Osteoblast (primary cell): ENCODE results near the gene OTOGL. TPM values are rescaled to one million over a fixed set of nuclear protein-coding genes. Genes with fewer than 3 reads are reported as not detected.

ENCODE experiments used
- DNase-seq: peaks from one replicate; pipeline ENCODE4 v3.0.0; 2011; ENCODE audit warnings: low spot score, mixed read lengths; ENCODE audit not compliant: insufficient read length; ENCODE audit errors: missing footprints
- H2AFZ ChIP-seq: 2 replicates; pipeline ENCODE4 v1.6.0; 2011; ENCODE audit warnings: mild to moderate bottlenecking, low read length
- H3K27ac ChIP-seq: 2 replicates; pipeline ENCODE4 v1.5.1; 2011; ENCODE audit warnings: mild to moderate bottlenecking, low read depth, low read length, moderate library complexity
- H3K27me3 ChIP-seq: 2 replicates; pipeline ENCODE4 v1.6.0; 2012; ENCODE audit warnings: mild to moderate bottlenecking, control low read depth, inconsistent platforms, low read length, moderate library complexity; ENCODE audit not compliant: insufficient read depth
- H3K36me3 ChIP-seq: 2 replicates; pipeline ENCODE4 v1.5.1; 2011; ENCODE audit warnings: mild to moderate bottlenecking, low read length, control low read depth, moderate library complexity; ENCODE audit not compliant: insufficient read depth
- H3K4me1 ChIP-seq: 2 replicates; pipeline ENCODE4 v1.5.1; 2011; ENCODE audit warnings: mild to moderate bottlenecking, low read length, control low read depth, moderate library complexity; ENCODE audit not compliant: insufficient read depth
- H3K4me2 ChIP-seq: 2 replicates; pipeline ENCODE4 v1.6.0; 2011; ENCODE audit warnings: mild to moderate bottlenecking, low read length; ENCODE audit not compliant: insufficient read depth
- H3K4me3 ChIP-seq: fragments of 200-600 bp; sonication (generic); 3 replicates; pipeline ENCODE4 v1.5.1; 2012; ENCODE audit warnings: mild to moderate bottlenecking, low read length, inconsistent platforms; ENCODE audit not compliant: insufficient read depth
- H3K79me2 ChIP-seq: 2 replicates; pipeline ENCODE4 v1.6.0; 2012; ENCODE audit warnings: mild to moderate bottlenecking, low read length, control low read depth, inconsistent platforms; ENCODE audit not compliant: insufficient read depth
- H3K9me3 ChIP-seq: 2 replicates; pipeline ENCODE4 v1.5.1; 2011; ENCODE audit warnings: low read depth, low read length, control low read depth
- H4K20me1 ChIP-seq: 2 replicates; pipeline ENCODE4 v1.6.0; 2012; ENCODE audit warnings: mild to moderate bottlenecking, low read length, control low read depth; ENCODE audit not compliant: insufficient read depth
- CTCF ChIP-seq: IDR thresholded peaks from 2 replicates; pipeline ENCODE4 v1.5.1; 2011; ENCODE audit warnings: mild to moderate bottlenecking, low read depth, low read length, moderate library complexity; ENCODE audit errors: extremely low read depth
- total RNA-seq: library from RNA; depleted of rRNA; stranded (reverse); fragments of >200 nt; gene quantifications from 2 replicates; pipeline ENCODE4 v1.2.3, GENCODE V29; 2012

Gene OTOGL
- total RNA-seq, 1 donor = 0.36 TPM

GRCh38 chr12:80359703-80360102, 260.4 kb downstream of the OTOGL start:
- no peak overlapping the region for H3K4me2 ChIP-seq
- no peak overlapping the region for H3K27ac ChIP-seq
- no peak overlapping the region for H3K4me3 ChIP-seq
- no peaks in the 10 kb centered on the region for H3K79me2 ChIP-seq
- no peak overlapping the region for H2AFZ ChIP-seq
- peaks cover 5% of the 10 kb centered on the region for H3K4me1 ChIP-seq
- H3K9me3 ChIP-seq = no peaks in the 10 kb centered on the region
- H3K36me3 ChIP-seq = no peaks in the 10 kb centered on the region
- H4K20me1 ChIP-seq = no peaks in the 10 kb centered on the region
- H3K27me3 ChIP-seq = no peaks in the 10 kb centered on the region
- TF ChIP-seq CTCF = no peak
- no peak for DNase-seq

- no peak overlapping the region for H3K27ac ChIP-seq
- DNase-seq = no peak
- no peaks in the 10 kb centered on the region for H3K79me2 ChIP-seq
- H3K9me3 ChIP-seq = no peaks in the 10 kb centered on the region
- H3K4me2 ChIP-seq = no peak overlapping the region
- no peaks in the 10 kb centered on the region for H4K20me1 ChIP-seq
- H3K27me3 ChIP-seq = no peaks in the 10 kb centered on the region
- no peaks in the 10 kb centered on the region for H3K4me1 ChIP-seq
- TF ChIP-seq CTCF = no peak
- no peak overlapping the region for H3K4me3 ChIP-seq
- no peak overlapping the region for H2AFZ ChIP-seq
- H3K36me3 ChIP-seq = no peaks in the 10 kb centered on the region
These were observed 264.7 kb downstream of the OTOGL start for GRCh38 chr12:80364056-80364455.

- DNase-seq = no peak
- TF ChIP-seq CTCF = no peak
- Histone ChIP-seq H3K27ac (no peak overlapping the region), H3K79me2 (no peaks in the 10 kb centered on the region), H3K36me3 (no peaks in the 10 kb centered on the region), H3K4me1 (no peaks in the 10 kb centered on the region), H3K4me2 (no peak overlapping the region), H3K9me3 (no peaks in the 10 kb centered on the region), H3K27me3 (no peaks in the 10 kb centered on the region), H2AFZ (no peak overlapping the region), H4K20me1 (no peaks in the 10 kb centered on the region), H3K4me3 (no peak overlapping the region)
These were observed 274.3 kb downstream of the OTOGL start for GRCh38 chr12:80373666-80374065.

- Histone ChIP-seq H2AFZ (no peak overlapping the region), H3K36me3 (no peaks in the 10 kb centered on the region), H3K27ac (no peak overlapping the region), H3K27me3 (no peaks in the 10 kb centered on the region), H4K20me1 (no peaks in the 10 kb centered on the region), H3K4me2 (no peak overlapping the region), H3K4me3 (no peak overlapping the region), H3K79me2 (no peaks in the 10 kb centered on the region), H3K9me3 (no peaks in the 10 kb centered on the region), H3K4me1 (no peaks in the 10 kb centered on the region)
- no peak for DNase-seq
- TF ChIP-seq CTCF = no peak
These were observed 275.3 kb downstream of the OTOGL start for GRCh38 chr12:80374615-80375014.
